HG03354 (cell line): ENCODE results near the gene THAP9.

Source experiments
- ATAC-seq: cut with Tn5 transposase; IDR thresholded peaks from one replicate; pipeline ENCODE4 v1.9.1; 2021; ENCODE audit warnings: mild to moderate bottlenecking; ENCODE audit not compliant: unreplicated experiment, poor library complexity, severe bottlenecking

Gene THAP9

DNA sequence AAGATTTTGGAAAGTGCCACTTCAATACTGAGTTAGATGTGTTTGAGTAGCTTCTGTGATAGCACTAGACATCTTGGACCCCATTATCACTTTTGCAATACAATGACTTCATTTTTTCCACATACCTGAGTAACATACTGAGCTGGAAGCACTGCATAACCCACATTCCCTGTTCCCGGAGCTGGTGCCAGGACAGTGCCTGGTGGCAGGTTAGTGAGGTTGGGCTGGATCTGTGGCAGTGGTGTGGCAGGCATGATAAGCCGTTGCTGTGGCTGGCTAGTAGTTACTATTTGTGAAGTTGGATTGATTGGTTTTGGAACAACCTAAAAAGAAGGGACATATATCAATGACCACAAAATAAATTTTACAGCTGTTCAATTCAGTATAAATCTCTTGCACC lies 38.9 kb downstream of the THAP9 start:
- no peak for ATAC-seq

- no peak for ATAC-seq
Measured at GRCh38 chr4:82947498-82947897, 47.0 kb downstream of the THAP9 start.

DNA sequence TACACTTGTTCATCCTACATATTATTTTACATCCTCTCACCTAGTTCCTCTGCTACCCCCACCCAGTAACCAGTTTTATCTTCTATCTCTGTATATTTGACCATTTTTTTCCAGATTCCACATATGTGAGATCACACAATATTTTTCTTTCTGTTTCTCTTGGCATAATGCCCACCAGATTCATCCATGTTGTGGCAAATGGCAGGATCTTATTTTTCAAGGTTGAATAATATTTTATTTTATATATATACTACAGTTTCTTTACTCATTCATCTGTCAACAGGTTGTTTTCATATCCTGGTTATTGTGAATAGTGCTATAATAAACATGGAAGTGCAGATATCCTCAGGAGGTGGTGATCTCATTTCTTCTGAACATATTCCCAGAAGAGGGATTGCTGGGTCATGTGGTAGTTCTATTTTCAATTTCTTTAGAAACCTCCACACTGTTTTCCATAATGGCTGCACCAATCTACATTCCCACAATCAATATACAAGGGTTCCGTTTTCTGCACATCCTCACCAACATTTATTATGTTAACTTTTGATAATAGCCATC lies 48.2 kb downstream of the THAP9 start:
- ATAC-seq: no peak

DNA sequence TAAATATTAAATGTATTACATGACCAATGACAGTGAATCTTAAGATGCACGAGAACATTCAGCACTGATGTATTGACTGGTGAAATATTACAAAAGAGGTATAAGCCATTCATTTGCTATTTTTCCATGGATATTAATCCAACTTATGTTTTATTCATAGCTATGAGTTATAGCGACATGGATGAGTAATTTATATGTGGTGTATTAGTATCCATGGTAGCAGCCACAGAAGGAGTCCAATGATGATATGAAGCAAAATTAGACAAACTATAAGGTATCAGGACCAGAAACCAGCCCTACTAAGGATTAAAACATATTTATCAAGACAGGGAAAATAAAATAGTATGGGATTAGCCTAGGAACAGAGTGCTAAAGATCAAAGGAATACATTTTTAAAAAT lies 50.7 kb downstream of the THAP9 start:
- no peak for ATAC-seq

- ATAC-seq: no peak
Measured at GRCh38 chr4:82954212-82954611, 53.7 kb downstream of the THAP9 start.

DNA sequence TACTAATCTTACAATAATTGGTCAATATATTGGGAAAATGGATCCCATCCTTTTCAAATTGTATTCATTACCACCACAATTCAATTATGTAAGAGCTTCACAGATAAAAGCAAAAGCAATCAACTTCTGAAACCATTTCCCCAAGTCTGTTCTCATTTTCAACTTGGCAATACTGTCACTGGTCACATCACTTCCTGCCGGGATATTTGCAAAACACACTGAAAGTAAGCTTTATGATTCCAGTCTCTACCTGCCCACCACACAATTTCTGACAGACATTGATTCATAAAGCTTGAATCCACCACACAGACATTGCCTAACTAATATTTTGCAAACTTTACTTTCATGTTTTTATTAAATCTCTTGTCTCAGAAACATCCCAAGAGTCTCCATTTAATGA lies 56.5 kb downstream of the THAP9 start:
- no peak for ATAC-seq

GRCh38 chr4:82965763-82966162 lies 65.2 kb downstream of the THAP9 start:
- ATAC-seq: no peak

GRCh38 chr4:82968972-82969371 lies 68.4 kb downstream of the THAP9 start:
- ATAC-seq: no peak

DNA sequence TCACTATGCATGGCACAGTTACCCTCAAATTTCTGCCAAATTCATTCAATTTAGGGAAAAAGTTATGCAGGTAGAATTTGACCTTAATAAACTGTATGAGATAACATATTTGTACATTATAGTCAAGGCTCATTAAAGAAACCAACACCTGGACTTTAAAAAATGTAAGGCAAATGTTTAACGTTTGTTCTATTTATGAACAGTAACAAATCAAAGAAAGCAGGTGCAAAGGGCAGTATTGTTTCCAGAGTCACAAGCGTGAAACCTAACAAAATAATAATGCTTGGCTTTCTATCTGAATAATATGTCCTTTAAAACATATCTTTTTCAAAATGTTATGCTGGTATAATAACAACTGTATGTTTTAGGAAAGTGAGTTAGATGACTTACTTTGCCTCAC lies 68.9 kb downstream of the THAP9 start:
- ATAC-seq: no peak
